GM19193 (cell line): Measurements from ENCODE around the gene TMEM9.

Experiments used
- POLR2A ChIP-seq: IDR thresholded peaks from 4 replicates; pipeline ENCODE4 v1.6.1; 2011; ENCODE audit not compliant: insufficient read depth, insufficient read length; ENCODE audit errors: extremely low read depth

The TMEM9 gene

DNA sequence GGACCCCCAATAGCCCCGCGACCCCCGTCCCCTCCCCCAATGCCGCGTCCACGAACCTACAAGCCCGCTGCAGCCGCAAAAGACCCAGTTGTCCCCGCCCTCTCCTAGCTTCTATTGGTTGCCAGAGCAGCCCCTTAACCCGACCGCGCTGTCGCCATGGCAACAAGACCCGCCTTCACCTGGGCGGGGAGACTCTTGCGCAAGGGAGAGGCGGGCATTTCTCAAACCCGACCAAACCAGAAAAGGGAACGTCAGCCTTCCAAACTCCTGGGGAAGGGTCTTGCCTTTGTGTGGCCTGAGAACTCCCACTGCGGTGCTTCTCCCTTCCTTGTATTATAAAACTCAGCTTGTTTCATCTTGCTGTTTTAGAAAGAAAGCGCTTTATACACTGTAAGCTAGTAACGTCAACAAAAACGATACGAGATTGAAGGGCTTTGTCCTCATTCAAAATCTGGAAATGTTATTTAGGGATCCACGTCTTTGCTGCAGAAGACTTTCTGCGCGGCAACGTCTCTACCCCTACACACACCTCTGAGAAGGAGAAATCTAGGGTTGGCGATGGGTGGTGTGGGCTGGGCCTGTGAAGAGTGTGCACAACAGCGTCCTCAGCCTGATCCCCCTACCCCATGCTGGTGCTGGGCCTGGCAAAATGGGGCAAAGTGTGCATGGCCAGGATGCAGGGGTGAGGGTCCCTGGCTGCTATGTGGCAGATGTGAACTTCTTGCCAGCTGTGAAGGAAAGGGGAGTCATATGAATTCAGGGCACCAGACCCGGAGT is at the start of gene TMEM9:
Gene TMEM9, minus strand, starts transcription at position 86 of the 777 bp plus-strand sequence. CDS start 551 bp downstream, outside the sequence.
- no peak for TF ChIP-seq POLR2A

DNA sequence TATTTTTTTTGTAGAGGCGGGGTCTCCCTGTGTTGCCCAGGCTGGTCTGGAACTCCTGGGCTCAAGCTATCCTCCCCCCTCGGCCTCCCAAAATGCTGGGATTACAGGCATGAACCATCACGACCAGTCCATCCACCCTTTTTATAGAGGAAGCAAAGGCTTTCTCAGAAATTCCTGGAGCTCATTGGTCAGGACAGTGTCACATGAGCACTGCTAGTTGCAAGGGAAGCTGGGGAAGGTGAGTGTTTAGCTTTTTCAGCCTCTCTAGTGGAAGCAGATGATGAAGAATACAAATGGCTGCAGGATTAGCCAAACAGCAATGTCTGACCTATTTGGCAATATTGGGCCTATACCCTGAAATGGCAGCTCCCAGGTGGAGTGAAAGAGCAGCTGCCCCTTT is 44.3 kb upstream of the TMEM9 start:
- no peak for TF ChIP-seq POLR2A

DNA sequence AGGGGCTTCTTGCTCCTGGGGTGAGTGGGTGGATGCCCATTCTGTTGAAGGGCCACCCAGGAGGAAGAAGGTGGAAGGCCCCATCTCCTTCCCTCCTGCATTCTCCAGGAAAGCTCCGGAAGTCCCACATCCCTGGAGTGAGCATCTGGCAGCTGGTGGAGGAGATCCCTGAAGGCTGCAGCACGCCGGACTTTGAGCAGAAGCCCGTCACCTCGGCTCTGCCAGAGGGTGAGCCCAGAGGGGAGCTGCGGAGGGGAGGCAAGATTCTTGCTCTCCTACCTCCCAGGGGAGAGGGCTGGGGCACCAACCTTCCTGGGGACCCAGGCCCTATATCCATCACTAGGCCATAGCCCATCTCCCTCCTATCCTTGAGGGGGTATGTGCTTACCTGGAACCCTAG is 39.8 kb upstream of the TMEM9 start:
- no peak for TF ChIP-seq POLR2A

DNA sequence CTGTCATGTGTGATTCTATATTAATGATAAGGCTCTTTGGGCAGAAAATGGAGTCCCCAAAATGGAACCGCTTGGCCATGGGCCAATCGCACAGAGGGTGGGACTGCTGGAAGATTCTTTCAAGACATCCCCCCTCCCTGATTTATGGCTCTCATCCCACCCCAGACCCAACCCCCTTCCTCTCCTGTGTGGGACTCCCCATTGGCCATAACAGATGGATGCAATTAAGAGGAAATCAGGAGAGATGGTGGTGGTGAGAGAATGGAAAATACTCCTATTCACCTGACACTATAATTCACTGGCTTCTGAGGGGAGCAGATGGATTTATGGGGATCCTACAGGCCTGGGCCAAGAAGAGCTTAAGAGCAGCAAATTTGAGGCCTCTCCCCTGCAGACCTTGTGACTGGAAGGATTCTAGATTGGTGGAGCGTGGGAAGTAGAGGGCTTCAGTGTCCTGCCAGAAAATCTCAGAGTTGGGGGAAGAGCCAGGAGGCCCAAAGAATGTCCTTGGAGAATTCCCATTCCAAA is 38.1 kb upstream of the TMEM9 start:
- no peak for TF ChIP-seq POLR2A

DNA sequence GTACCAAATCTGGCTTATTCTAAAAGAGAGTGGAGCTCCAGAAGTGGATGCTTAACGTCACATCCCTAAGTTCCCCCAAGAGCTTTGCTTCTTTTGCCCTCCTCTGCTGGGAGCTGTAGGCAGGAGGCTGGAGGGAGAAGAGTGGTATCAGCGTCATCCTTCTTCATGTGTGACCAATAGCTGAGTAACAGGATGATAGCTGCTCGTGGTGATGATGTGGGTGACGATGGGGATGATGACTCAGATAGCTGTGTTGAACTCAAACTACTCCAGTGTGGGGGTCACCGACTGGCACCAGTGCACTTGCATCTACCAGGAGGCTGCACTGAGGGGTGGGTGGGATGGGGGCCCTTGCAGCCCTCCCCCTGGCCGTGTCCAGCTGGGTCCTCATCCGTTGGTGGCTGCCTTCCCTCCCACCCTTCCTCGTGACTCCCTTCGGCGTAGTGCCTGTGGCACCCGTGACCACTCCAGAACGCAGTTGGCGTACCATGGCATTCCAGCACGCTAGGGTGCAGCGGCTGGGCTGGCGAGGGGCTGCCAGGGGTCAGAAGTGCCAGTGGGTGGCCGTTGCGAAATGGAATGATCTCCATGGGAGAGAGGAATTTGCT is 37.5 kb upstream of the TMEM9 start:
- no peak for TF ChIP-seq POLR2A

DNA sequence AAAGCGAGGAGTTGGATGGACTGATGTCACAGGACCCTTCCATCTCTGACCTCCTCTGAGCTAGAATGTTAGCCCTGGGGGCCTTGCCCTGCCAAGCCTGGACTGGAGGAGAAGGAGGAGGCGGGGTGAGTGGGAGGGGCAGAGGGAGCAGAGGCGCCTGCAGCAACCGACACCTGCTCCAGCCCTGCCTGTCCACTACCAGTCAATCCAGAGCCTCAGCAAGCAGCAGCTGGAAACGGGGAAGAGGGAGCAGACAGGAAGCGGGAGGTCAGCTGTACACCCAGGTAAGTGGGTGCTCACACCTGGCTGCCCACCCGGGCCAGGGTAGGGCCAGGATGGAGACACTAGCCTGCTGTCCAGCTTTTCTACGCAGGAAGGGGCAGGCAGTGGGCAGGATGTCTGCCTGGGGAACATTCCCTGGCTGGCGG is 36.4 kb upstream of the TMEM9 start, which contains the start of gene IGFN1:
Gene IGFN1, plus strand, starts transcription at position 201 of the 428 bp plus-strand sequence. CDS start 2,470 bp downstream, outside the sequence.
- TF ChIP-seq POLR2A = no peak

DNA sequence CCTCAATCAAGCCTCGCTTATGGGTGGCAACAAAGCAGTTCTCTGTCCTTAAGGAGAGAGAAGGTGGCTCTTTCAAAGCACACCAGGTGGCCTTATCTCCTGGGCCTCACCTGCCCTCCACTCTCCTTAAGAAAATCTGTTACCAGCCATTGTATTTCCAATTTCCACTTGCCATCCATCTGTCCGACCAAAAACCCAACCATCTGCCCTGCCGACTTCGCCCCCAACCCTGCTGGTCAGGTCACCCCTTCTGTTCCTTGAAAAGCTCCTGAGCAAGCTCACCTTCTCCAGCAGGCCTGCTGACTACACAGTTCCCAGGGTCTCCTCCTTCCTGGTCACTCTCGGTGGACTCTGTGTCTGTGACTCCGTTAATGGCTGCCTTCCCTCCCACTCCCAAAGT is 35.7 kb upstream of the TMEM9 start:
- no peak for TF ChIP-seq POLR2A

DNA sequence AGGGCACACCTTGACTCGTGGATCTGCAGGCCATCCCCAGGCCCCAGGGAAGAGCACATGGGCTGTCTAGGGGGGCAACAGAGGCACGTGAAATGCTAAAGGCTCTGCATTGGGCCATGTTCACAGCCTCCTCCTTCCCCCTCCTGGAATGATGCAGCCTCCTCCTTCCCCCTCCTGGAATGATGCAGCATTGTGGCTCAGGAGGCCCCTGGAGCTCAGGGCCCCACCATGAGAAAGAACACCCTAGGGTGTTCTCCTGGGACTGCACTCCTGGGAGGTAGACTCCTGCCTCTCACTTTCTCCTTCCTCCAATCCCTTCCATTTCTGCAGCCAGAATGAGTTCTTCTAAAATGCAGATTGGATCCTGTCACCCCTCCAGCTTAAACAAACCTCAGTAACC is 34.8 kb upstream of the TMEM9 start:
- TF ChIP-seq POLR2A = no peak

DNA sequence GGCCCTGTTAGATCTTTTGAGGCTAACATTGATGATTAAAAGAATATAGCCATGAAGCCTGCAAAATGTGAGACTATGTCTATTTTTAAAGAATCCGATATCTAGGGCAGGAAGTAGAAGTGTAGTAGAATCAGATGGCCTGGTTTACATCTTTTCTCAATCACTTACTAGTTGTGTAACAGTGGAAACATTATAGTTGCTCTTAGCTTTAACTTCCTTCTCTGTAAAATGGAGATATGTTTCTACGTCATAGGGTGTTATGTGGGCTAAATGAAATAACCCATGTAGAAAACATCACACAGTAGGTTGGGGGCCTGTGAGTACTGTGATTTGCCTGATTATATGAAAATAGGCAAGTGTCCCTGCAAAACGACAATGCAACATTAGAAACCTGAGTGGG is 31.9 kb upstream of the TMEM9 start:
- no peak for TF ChIP-seq POLR2A

DNA sequence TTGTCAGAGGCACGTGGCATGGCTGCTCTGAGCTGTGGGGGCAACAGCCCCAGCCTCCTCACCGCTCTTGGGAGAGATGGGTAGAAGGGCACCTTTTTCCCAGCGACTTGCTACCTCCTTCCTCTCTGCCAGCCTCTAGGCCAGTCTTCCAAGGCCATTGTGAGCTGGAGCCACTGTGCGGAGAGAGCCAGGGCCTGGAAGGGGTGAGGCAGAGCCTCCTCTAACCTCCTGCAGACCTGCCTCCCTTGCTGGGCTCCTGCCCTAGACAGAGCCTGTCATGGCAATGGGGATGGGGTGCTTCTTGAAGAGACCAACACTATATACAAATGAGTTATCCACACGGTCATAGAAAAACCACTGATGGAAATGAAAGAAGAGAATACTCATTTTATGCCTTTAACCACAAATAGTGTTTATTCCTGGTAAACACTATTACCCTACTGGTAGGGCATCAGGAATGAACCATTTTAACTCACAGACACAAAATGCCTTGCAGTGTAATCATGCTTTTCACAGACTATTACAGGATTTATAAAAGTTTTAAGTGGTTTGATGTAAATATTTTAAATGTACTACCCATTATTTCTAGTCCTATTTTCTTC is 31.4 kb upstream of the TMEM9 start:
- no peak for TF ChIP-seq POLR2A

DNA sequence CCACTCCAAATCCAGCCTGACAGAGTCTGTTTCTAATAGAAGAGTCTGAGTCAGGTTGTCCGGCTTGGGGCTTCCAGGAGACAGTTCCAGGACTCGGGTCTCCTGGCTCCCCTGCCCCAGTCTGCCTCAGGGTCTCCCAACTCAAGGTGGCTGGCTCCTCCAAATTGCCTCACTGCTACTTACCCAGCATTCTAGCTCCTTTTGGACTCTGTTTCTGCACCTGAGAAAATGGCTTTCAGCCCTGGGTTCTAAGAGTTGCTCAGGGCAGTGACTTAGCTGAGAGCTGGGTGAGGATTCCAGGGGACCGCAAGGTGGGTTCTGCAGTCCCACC is 30.8 kb upstream of the TMEM9 start:
- no peak for TF ChIP-seq POLR2A

DNA sequence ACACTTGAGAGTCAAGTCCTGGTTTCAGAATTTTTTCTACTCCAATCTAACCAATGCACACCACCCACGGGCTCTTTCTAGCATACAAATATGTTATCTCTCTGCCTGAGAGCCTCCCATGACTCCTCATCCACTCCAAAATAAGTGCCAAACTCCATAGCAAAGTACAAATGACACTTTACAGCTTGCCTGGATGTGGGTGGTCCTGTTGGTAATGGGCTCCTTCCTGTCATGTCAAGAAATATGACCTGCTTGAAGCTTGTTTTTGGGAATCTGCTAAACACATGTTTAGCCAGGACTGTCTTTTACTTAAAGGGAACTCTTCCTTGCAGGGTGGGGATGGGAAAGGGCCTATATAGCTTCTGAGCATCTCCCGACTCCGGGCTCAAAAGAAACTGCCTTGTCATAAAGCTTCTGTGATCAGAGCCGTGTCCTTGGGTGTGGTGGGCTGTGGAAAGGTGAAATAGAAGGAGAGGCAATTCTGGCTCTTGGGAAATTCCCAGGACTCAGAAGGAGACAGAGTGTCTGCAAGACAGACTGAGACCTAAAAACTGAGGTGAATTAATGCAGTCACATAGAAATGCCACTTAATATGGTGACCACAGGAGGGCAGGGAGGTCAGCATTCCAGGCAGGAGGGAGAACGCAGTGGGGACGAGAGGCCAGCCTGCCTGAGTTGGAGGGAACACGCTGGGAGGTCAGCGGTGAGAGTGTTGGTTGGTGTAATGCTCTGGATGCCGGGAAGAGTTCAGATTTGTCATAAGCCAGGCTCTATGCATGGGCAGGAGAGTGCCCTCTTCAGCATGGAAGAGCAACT is 30.2 kb upstream of the TMEM9 start:
- TF ChIP-seq POLR2A = no peak

DNA sequence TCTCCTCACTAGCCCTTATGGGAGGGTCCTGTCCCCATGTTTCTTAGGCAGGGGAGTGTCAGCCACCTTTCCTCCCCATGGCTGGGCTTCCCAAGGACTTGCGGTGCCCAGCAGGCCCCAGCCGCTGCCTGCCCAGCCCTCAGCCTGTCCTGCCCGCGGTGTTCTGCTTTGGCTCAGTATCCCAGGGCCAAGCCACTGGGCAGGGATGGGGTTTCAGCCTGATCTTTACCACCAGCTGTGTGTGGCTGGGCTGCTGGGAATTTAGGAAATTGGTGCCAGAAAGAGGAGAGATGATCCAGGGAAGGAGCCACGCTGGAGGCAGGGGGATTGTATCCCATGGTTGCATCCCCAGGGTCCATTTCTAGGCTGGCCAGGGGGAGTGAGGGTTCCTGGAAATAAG is 29.5 kb upstream of the TMEM9 start:
- TF ChIP-seq POLR2A = no peak

DNA sequence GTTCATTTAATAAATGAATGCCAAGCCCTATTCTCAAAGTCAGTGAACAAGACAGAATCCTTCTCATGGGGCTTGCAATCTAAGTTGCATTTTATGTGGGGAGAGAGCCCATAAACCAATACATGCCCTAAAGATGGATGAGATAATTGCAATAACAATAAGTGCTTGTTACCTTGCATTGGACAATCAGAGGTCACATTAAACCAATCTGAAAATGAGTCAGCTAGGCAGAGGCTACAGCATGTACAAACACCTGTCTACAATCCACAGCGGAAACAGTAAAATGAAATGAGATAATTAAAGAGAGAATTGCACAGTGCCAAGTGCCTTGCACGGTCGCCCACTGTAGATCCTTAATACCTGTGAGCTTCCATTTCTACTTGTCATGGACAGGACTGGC is 28.9 kb upstream of the TMEM9 start:
- TF ChIP-seq POLR2A = no peak

DNA sequence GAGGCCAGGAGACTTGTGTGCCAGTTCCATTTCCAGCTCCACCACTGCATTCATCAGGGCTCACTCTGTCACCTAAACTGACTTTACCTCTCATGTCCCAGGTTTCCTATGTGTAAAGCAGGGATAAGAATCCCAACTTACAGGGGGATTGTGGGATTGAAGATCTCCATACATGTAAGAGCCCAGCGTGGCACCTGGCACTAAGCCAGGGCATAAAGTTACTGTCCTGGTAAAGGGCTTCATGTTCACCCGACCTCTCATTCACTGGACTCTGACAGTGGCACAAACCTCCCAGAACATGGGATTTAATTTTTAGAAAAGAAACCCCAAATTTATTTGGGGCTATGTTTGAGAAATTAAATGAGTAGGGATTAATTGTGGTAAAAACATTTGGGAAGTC is 27.5 kb upstream of the TMEM9 start:
- no peak for TF ChIP-seq POLR2A

DNA sequence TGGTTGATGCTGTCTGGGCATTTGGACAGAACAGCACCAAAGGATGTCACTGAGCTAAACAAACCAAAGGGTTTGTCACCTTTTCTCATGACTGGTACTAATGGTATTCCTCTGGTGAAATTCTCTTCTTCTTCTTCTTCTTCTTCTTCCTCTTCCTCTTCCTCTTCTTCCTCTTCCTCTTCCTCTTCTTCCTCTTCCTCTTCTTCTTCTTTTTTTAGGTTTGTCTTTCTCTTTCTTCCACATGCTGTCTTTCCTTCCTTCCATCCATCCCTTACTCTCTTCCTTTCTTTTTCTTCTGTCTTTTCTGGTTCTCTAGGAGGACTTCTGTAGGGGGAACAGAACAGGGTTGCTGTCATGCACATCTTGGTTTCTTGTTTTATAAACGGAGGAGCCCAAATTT is 27.0 kb upstream of the TMEM9 start:
- no peak for TF ChIP-seq POLR2A

DNA sequence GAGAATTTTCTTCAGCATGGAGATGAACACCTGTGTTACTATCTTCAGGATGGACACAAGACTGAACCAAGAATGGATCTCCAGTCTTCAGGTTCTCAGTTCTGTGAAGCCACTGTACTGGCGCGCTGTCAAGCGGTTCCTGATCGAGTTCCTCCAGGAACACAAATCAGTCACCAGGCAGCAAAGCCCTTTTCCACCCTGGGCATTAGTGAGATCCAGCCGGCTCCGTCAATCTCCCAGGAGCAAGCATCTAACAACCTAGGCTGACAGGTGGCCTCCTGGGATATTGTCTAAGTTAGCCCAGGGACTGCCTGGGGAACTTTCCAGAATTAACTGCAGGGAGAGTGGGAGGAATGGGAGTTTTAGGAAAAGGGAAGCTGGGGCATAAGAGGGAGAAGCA is 26.6 kb upstream of the TMEM9 start:
- no peak for TF ChIP-seq POLR2A
